Psoas muscle (tissue), 8 donors: ENCODE data around the gene CCDC57. TPM values are rescaled to one million over a fixed set of nuclear protein-coding genes. Genes with fewer than 3 reads are reported as not detected.
A peak's percentile ranks its signal among the peaks of the same experiment; 100 is the strongest.
"Not testable (repeated sequence)": the region's sequence is repeated elsewhere in the genome, so short reads cannot be mapped to it uniquely, and the experiment has no call there.

Source experiments
- ATAC-seq, 4 donors: fragments of 200-7000 bp; cut with Tn5 transposase; one replicate each; pipeline ENCODE4 v1.9.1; 2020; ENCODE audit warnings: moderate library complexity in 3 of 4, mild to moderate bottlenecking in 2 of 4
- DNase-seq, 2 donors: peaks; one replicate each; pipeline ENCODE4 v3.0.0-alpha.2; 2020
- H3K27ac ChIP-seq: fragments of 200-600 bp; one replicate; pipeline ENCODE4 v1.8.0; 2022
- H3K27me3 ChIP-seq, 3 donors: fragments of 200-600 bp in 1 of 3; one replicate each; pipeline versions ENCODE4 v1.6.1 to v1.8.0; 2013 to 2022; ENCODE audit warnings: low read length in 2 of 3, mild to moderate bottlenecking in 2 of 3, moderate library complexity in 1 of 3; ENCODE audit not compliant: insufficient read depth in 3 of 3
- H3K36me3 ChIP-seq, 2 donors: fragments of 200-600 bp in 1 of 2; one replicate each; pipeline versions ENCODE4 v1.6.1 to v1.8.0; 2013 to 2022; ENCODE audit warnings: low read depth in 1 of 2, mild to moderate bottlenecking in 1 of 2, moderate library complexity in 1 of 2; ENCODE audit not compliant: insufficient read depth in 1 of 2
- H3K4me1 ChIP-seq: fragments of 200-600 bp; one replicate; pipeline ENCODE4 v1.8.0; 2022
- H3K4me3 ChIP-seq: fragments of 200-600 bp; one replicate; pipeline ENCODE4 v1.8.0; 2022; ENCODE audit warnings: mild to moderate bottlenecking
- H3K9me3 ChIP-seq: fragments of 200-600 bp; one replicate; pipeline ENCODE4 v1.8.0; 2022
- CTCF ChIP-seq: fragments of 200-600 bp; IDR thresholded peaks from one replicate; pipeline ENCODE4 v1.8.0; 2022; ENCODE audit warnings: antibody characterized with exemption
- WGBS, 3 donors: extraction: QIAGEN DNeasy Blood & Tissue Kit; methylation state at CpG; one replicate each; pipeline versions ENCODE4 v1.1.6 to v1.1.7; 2013; 5-methylcytosine and 5-hydroxymethylcytosine counted together
- intact Hi-C, 2 donors: fragments of 100-400 bp; cut with DNase I; formaldehyde crosslinking; loops; one replicate each; pipeline versions ENCODE4 v1.11.0 to v1.14.2; 2022
- long read RNA-seq, 2 donors: library from polyadenylated mRNA; unstranded; transcript quantifications; one replicate each; pipeline ENCODE4 v2.0.0, GENCODE V29; 2021
- polyA plus RNA-seq, 3 donors: library from polyadenylated mRNA; stranded (reverse); fragments of 200-250 nt; gene quantifications; one replicate each; pipeline ENCODE4 v1.2.3, GENCODE V29; 2013
- total RNA-seq, 4 donors: library from RNA; stranded (reverse); fragmentation: NEBNext Ultra II Directional in 2 of 4; extraction: Animal tissue kit (Norgen Biotek cat#: 25700) in 2 of 4; gene quantifications; one replicate each; pipeline versions ENCODE4 v1.2.1 to v1.2.4, GENCODE V29; 2021 to 2023
- donor health status: healthy with polysubstance abuse.
- donor health status: DM: no; HTN: no; CAD: no; lungs with moderate emphysema.
- donor health status: Bipolar disorder and iron deficiency.
- donor health status: healthy.
- donor health status: DM: yes; HTN: yes; CAD: no.
- donor health status: DM: no; HTN: no; CAD: no.
- donor health status: DM: no; HTN: no; CAD: no.
- donor health status: DM: yes; HTN: yes; CAD: no.

CCDC57 gene, protein sequence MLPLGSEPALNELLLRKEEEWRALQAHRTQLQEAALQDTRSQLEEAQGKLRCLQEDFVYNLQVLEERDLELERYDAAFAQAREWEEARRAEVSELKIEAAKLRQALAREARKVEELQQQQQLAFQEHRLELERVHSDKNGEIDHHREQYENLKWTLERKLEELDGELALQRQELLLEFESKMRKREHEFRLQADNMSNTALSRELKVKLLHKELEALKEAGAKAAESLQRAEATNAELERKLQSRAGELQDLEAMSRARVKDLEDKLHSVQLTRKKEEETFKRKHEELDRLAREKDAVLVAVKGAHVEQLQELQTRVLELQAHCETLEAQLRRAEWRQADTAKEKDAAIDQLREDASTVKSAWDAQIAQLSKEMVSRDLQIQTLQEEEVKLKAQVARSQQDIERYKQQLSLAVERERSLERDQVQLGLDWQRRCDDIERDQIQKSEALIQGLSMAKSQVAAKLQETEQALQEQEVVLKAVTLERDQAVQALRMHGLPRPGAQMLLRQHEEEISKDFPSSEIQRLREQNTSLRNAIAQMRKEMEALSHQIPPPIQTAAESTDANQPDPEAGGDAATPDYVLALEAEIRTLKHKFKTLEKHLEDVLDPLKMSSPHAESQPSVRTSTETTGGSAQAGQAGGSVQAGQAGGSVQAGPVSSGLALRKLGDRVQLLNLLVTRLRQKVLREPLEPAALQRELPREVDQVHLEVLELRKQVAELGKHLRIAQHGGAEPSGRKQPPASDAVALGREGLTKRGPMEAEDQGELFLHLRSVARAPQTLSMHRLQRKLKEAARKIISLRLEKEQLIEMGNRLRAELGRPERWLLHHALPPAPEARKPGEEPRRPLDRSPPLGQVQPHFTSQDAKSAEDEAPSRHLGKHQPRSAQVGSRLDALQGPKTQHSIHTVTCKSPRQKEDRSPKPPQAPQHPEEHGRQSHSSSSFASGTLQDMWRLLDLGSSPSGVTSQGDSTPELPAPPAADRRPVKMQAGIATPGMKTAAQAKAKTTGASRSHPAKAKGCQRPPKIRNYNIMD
- 10 to 100 TPM; 10.2 to 15.3 (median 12.4) TPM for total RNA-seq
- polyA plus RNA-seq, result 10 to 100 TPM in 1 of 3 donors, 1 to 10 TPM in 2; 7.2 to 11.1 (median 8.6) TPM
- long read RNA-seq, donor 1, partial matches to known transcripts, result 0 of 4 reads
- long read RNA-seq, donor 1, other reads (novel, unspliced or antisense), result 4 of 4 reads
- long read RNA-seq, donor 2, partial matches to known transcripts, result 2 of 7 reads
- long read RNA-seq, donor 2, other reads (novel, unspliced or antisense), result 5 of 7 reads

DNA sequence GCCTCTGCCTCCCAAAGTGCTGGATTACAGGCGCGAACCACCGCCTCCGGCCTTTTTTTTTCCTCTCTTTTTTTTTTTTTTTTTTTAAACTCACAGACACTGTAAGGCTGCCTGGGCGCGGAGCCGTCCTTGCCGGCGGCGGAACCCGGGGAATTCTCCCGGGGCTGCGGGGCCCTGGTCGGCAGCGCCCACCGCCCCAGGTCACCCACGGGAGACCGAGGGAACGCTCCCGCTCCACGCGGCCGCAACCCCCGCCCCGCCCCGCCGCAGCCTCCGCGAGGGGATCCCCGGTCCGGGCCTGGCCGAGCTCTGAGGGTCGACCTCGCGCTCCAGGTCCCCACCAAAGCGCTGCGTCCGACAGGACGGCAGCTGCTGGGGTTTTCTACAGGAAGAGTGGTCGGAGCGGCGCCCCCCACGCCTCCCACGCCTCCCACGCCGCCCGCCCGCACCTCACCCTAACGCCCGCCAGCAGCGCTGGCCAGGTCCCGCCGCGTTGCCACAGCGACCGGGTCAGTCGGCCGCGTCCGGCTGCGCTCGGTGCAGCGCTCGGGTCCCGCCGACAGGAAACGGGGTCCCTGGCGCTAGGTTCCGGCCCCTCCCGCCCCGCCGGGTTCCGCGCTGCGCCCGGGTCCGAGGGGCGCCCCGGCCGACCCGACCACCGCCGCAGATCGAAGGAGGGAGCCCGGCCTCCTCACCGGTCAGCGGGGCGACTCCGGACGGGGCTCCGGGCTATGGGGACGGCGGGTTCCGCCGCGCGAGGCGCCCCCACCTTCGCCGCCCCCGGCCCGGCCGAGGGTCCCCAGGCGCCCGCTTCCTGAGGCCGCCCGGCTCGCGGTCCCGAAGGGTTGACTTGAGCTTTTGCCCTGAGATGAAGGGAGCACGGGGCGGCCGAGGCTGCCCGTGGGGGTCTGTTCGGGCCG lies at the start of gene CCDC57:
Gene CCDC57 (minus strand): TSS at position 512 of the 920 bp plus-strand sequence. CDS start 10,898 bp downstream, outside the sequence.
- peaks cover 0 to 3% of the 10 kb centered on the region in 2 donors for H3K36me3 ChIP-seq
- peak; percentile 5 for TF ChIP-seq CTCF
- H3K27me3 ChIP-seq, result no peaks in the 10 kb centered on the region
- H3K4me3 ChIP-seq, result peak within 1 kb of the TSS; percentile 99
- H3K27ac ChIP-seq, result peak within 1 kb of the TSS; percentile 87
- ATAC-seq (peak; percentile 85 to 93 (median 86)), DNase-seq (peak; percentile 86 to 92)
- peaks cover 18% of the 10 kb centered on the region for H3K4me1 ChIP-seq
- intact Hi-C loops, result no loop called here
- H3K9me3 ChIP-seq, result no peaks in the 10 kb centered on the region
- 0 to 1% (median 1%) methylated on average over 69 to 116 of the region's 116 CpGs for WGBS, 3 donors

DNA sequence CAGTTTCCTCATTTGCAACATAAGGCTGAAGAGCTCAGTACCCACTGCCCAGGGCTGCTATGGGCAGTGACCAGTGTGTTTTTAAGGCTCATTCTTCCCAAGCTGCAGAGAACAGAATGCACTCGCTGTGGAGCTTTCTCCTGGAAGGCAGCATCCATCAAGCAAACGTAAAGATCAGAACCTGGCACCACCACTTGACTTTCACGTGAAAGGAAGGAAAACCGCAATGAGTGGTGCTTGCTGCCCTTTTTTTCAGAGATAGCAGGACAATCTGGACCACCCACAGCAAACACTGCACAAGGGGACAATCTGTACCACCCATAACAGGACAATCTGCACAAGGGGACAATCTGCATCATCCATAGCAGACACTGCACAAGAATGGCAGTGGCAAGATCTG lies 49.7 kb upstream of the CCDC57 start:
- Histone ChIP-seq H3K27ac (no peak overlapping the region), H3K9me3 (no peaks in the 10 kb centered on the region), H3K36me3 (peaks cover 26 to 87% of the 10 kb centered on the region in 2 donors), H3K4me3 (no peak overlapping the region), H3K4me1 (peaks cover 15% of the 10 kb centered on the region), H3K27me3 (no peaks in the 10 kb centered on the region)
- DNase-seq (no peak), ATAC-seq (no peak)
- TF ChIP-seq CTCF, result no peak
- WGBS, 3 donors, result 69 to 78% (median 73%) methylated on average over 4 of the region's 4 CpGs
- intact Hi-C loops, result no loop called here

DNA sequence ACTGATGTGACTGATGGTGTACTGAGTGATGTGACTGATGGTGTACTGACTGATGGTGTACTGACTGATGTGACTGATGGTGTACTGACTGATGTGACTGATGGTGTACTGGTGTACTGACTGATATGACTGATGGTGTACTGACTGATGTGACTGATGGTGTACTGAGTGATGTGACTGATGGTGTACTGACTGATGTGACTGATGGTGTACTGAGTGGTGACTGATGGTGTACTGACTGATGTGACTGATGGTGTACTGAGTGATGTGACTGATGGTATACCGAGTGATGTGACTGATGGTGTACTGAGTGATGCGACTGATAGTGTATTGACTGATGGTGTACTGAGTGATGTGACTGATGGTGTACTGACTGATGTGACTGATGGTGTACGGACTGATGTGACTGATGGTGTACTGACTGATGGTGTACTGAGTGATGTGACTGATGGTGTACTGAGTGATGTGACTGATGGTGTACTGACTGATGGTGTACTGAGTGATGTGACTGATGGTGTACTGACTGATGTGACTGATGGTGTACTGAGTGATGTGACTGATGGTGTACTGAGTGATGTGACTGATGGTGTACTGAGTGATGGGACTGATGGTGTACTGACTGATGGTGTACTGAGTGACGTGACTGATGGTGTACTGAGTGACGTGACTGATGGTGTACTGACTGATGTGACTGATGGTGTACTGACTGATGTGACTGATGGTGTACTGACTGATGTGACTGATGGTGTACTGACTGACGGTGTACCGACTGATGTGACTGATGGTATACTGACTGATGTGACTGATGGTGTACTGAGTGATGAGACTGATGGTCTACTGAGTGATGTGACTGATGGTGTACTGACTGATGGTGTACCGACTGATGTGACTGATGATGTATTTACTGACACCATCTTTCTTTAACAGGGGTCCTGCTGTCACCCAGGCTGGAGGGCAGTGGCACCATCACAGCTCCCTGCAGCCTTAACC lies 47.6 kb upstream of the CCDC57 start:
- H3K4me3 ChIP-seq, H3K4me1 ChIP-seq, H3K27me3 ChIP-seq, intact Hi-C loops, DNase-seq, H3K9me3 ChIP-seq, H3K27ac ChIP-seq, ATAC-seq: not testable (repeated sequence)
- H3K36me3 ChIP-seq, result peaks cover 26 to 94% of the 10 kb centered on the region in 2 donors
- WGBS, 3 donors, result 89 to 93% (median 90%) methylated on average over 8 of the region's 8 CpGs

DNA sequence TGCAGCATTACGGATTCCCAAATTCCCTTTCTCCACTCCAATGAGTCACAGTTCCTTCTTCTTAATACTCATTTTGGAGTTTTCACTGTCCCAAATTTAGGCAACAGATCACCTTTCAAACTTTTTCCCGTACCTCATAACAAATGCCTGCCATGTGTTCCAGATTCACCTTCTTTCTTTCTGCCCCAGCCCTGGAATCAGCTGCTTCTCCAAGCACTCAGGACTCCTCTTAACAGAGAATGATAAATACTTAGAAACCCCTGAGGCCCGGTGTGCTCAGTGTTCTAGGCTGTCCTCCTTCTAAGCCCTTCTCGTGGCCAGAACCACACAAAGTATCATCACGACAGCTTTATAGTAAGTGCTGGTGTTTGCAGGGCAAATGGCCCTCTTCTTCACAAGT lies 45.9 kb upstream of the CCDC57 start:
- intact Hi-C loops, result no loop called here
- Histone ChIP-seq H3K27me3 (no peaks in the 10 kb centered on the region), H3K4me3 (no peak overlapping the region), H3K27ac (no peak overlapping the region), H3K36me3 (peaks cover 20 to 81% of the 10 kb centered on the region in 2 donors), H3K4me1 (no peaks in the 10 kb centered on the region), H3K9me3 (no peaks in the 10 kb centered on the region)
- DNase-seq (no peak), ATAC-seq (no peak)
- 64 to 73% (median 67%) methylated on average over 5 of the region's 5 CpGs for WGBS, 3 donors
- no peak for TF ChIP-seq CTCF
